Activated naive CD4-positive, alpha-beta T cell treated with anti-CD3 and anti-CD28 coated beads, Interleukin-2, amount 50 U/mL, for 16 hours (primary cell): ENCODE data around the gene IKZF1.

Source experiments
- DNase-seq: peaks from one replicate; pipeline ENCODE4 v3.0.0-alpha.2; 2020

IKZF1 gene

GRCh38 chr7:50284296-50284695 lies 20.2 kb upstream of the IKZF1 start:
- DNase-seq: no peak

DNA sequence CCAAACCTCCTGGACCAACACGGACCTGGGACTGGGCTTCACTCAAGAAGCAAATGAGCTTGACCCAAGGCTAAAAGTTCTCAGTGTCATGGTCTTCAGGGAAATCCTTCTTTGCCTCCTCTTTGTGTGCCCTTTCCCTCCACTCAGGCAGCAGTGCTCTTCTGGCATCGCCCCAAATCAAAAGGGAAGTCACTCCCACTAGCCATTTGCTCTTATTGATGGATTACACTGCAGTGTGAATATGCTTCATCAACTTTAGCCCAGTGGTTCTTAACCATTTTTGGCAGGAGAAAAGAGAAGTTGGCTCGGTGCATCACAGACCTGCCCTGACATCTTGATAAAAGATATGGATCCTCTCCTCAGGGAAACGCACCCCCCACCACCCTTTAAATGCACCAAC lies 19.2 kb upstream of the IKZF1 start:
- DNase-seq: no peak

- no peak for DNase-seq
These were observed 17.4 kb upstream of the IKZF1 start for GRCh38 chr7:50287129-50287528.

DNA sequence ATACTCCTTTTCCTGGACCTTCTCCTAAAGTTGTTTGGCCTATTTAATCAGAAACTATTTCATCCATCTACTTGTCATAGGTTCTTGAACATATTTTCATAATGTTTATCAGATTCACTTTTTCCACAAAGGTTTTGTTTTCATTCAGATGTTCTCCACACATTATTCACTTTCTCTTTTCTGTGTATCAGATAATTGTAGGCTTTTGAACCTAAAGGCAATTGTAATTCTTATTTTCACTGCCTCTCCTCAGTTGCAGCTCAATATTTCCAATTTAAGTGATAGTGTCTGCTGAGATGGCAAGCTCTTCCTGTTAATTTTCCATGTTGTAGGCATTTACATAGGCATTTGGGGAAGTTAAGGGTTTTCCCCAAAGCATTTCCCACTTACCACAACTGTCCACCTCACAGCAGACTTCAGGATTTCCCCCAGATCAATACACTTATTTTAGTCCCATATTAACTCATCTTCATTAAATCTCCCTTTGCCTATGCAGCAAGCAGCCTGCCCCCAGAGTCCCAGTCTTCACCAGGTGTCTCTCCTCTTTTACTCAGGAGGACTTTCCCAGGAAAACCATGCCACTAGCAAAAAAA lies 12.3 kb upstream of the IKZF1 start:
- DNase-seq: no peak

GRCh38 chr7:50292763-50293162 lies 11.8 kb upstream of the IKZF1 start:
- no peak for DNase-seq

DNA sequence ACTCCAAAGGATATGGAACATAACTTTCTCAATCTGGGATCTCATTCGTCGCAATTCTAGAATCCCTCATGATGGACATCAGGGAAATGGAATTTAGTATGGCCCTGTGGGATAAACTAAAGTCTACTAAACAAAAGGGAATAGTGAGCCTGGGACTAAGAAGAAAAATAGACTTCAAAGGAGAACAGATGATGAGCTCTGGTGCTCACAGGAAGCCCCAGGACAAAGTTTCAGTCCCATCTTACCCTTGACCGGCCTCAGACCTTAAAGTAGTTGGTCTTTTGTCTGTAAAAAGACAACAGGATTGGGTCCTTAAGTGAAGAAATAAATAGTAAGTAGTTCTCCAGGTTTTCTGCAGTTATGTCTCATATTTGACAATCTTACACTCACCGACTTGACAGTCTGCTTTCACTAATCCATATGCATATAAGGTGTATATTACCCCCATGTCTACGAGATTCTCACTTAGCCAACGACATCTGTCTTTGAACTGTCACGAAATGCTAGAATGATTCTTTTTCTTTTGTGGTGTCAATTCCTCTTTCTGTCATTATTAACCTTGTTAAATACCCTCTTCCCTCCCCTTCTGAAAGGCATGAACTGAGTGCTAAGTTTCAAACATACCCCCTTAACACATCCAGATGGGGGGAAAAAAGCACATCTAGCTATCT lies 10.9 kb upstream of the IKZF1 start:
- DNase-seq: no peak

- no peak for DNase-seq
These were observed 9.4 kb upstream of the IKZF1 start for GRCh38 chr7:50295133-50295532.

DNA sequence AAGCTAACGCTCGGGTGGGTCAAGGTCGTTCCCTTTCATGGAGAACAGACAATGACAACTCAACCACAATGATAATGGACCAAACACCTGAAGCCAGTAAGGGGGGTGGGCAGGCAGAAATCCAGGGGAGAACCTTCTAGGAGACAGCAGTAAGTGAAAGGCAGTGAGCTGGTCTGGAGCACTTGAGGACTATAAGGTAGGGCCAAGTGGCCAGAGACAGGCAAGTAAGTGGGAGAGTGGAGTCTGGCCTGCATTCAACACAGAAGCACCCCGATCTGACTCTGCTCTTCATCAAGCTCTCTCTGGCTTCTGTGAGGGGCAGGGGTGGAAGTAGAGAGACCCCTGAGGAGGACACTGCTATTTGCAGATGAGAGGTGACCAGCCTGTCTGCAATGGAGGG lies 7.7 kb upstream of the IKZF1 start:
- DNase-seq: no peak

- DNase-seq: no peak
These were observed 5.5 kb upstream of the IKZF1 start for GRCh38 chr7:50298811-50299562.

GRCh38 chr7:50300336-50300735 lies 4.2 kb upstream of the IKZF1 start:
- no peak for DNase-seq

- DNase-seq: no peak
These were observed 1.8 kb upstream of the IKZF1 start for GRCh38 chr7:50302486-50303334.

- DNase-seq: peak; percentile 46
These were observed 984 bp upstream of the IKZF1 start for GRCh38 chr7:50303335-50304128.

GRCh38 chr7:50304911-50305582 lies 531 bp downstream of the IKZF1 start:
- DNase-seq: peak; percentile 72

DNA sequence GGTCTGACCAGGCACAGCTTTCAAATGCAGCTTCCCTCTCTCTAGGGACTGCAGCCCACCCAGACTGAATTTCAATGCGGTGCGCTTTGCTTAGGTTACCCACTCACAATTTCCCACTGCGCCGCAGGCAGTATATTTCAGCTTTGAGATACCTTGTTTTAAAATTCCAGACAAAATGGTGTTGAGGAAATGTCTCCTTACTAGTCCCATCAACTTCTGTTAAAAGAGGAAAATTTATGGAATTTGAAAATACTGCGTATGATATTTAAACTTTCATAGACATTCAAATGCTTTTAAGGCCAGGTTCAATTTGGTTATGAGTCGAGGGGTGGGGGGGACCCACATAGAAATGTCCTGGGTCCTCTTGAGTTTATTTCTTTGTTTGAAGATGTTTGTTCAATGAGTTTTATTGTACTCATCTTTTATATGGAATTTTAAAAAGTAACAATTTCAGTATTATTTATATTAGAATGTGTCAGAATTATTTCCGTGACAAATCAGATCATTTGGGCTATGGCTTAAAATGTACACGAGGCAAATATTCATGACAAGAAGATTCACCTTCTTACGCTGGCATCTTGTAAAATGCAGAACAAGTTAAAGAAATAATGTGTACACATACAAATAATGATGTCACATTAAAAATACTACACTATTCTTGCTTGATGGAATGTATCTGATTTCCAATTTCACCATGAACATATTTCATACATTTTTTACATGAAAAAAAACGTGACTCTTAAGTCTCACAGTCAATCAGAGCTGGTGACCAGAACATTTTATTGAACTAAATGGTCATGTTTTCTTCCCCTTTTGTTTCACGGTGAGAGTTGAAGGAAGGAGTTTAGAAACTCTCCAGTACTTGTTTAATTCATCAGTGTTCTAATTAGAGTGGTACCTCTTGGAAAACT lies 1.3 kb downstream of the IKZF1 start:
- no peak for DNase-seq

GRCh38 chr7:50306494-50307367 lies 2.2 kb downstream of the IKZF1 start:
- no peak for DNase-seq

DNA sequence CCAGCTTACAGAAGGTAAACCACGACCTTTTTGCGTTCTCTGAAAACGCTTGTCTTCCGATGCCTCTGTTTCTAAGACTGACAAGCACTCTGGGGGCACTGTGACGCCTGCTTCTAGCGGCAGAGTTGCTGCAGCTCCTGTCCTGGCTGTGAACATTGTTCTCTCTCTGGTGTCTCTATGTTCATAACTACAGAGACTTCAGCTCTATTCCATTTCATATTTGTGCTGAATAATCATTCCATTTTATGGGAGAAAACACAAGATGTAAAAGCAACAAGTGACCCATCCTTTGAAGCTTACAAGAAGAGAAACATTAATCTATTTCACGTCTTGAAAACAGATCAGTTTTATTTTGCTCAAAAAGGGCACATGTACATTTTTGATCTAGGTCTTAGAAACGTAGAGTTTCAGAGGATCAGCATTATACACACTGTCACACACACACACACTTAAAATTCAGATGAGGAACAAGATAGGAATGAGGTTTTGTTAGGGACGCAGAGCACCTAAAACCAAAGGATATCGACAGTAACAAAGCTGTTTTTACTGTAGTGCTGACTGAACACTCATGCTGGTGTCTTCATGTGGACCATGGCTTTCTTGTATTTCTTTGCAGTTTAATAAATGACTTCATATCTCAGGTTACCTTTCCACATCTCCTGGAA lies 3.0 kb downstream of the IKZF1 start:
- DNase-seq: peak; percentile 74

DNA sequence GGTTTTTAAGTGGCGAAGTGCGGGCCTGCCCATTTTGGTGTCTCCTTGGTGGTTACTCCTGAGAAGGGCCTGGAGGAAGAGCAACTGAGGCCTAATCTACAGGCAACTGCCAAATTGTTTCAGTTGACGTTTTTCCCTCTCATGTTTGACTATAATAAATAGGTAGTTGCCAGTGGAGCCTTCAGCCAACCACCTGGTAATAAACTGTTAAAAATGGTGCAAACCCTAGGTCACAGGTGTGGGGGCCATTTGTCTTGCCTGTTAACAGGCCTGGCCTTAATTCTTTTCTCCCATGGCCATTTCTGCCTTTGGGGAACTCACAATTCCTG lies 3.7 kb downstream of the IKZF1 start:
- no peak for DNase-seq

DNA sequence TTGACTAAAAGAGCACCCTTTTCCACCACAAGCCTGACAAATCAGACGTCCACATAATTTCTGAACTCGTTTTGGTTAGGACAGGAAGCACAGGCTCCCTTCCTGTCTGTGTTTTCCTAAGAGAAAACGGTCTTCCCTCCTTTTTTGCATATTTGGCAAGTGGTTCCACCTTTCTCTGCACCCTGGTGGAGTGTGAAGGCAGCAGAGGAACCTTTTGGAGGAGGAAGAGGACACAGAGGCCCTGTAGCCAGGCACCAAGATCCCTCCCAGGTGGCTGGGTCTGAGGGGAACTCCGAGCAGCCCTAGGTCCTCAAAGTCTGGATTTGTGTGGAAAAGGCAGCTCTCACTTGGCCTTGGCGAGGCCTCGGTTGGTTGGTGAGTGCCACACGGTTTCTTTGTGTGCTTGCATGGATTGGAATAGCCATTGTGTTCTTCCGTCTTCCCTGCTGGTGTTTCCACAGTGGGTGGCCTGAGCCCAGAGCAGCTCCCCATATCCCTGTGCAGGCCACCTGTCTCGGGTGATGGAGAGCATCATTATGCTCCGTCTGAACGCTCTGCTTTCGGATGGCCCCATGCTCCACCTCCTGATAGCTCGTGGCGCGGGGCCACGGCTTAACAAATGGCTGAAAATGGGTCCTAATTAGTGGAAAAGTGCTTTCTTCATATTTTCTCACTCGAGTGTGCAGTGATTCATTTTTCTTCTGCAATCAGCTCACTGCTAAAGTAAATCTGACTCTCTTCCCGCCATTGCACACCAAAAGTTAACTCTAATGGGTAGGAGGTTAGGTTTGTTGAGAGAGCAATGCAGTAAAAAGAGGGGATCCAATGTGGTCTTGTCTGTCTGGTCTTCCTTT lies 4.2 kb downstream of the IKZF1 start:
- peak; percentile 47 for DNase-seq
